ENCODE data around the gene NSD2. TPM values are rescaled to one million over a fixed set of nuclear protein-coding genes. Genes with fewer than 3 reads are reported as not detected.

Gene NSD2
- total RNA-seq, 1 donor: 67.8 TPM

- H3K4me3 ChIP-seq (ENCODE audit: low read depth, low read length): no peak overlapping the region
- TF ChIP-seq, protein P1, sequence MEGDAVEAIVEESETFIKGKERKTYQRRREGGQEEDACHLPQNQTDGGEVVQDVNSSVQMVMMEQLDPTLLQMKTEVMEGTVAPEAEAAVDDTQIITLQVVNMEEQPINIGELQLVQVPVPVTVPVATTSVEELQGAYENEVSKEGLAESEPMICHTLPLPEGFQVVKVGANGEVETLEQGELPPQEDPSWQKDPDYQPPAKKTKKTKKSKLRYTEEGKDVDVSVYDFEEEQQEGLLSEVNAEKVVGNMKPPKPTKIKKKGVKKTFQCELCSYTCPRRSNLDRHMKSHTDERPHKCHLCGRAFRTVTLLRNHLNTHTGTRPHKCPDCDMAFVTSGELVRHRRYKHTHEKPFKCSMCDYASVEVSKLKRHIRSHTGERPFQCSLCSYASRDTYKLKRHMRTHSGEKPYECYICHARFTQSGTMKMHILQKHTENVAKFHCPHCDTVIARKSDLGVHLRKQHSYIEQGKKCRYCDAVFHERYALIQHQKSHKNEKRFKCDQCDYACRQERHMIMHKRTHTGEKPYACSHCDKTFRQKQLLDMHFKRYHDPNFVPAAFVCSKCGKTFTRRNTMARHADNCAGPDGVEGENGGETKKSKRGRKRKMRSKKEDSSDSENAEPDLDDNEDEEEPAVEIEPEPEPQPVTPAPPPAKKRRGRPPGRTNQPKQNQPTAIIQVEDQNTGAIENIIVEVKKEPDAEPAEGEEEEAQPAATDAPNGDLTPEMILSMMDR (IDR thresholded peaks at IDR 0.05; ENCODE audit: insufficient read depth, low read depth, low read length): no peak
- no peak for DNase-seq (ENCODE audit: low read depth)
Measured at GRCh38 chr4:1976416-1977352, 105.5 kb downstream of the NSD2 start.

- no peak for DNase-seq (ENCODE audit: low read depth)
- TF ChIP-seq, protein P1 (IDR thresholded peaks at IDR 0.05; ENCODE audit: insufficient read depth, low read depth, low read length): no peak
- no peak overlapping the region for H3K4me3 ChIP-seq (ENCODE audit: low read depth, low read length)
Measured at GRCh38 chr4:1978226-1978625, 107.0 kb downstream of the NSD2 start.

GRCh38 chr4:1978741-1979476, 107.7 kb downstream of the NSD2 start:
- TF ChIP-seq, protein P1 (IDR thresholded peaks at IDR 0.05; ENCODE audit: insufficient read depth, low read depth, low read length): no peak
- H3K4me3 ChIP-seq (ENCODE audit: low read depth, low read length): no peak overlapping the region
- DNase-seq (ENCODE audit: low read depth): no peak

GRCh38 chr4:1979477-1980196, 108.4 kb downstream of the NSD2 start:
- DNase-seq (ENCODE audit: low read depth): no peak
- TF ChIP-seq, protein P1 (IDR thresholded peaks at IDR 0.05; ENCODE audit: insufficient read depth, low read depth, low read length): no peak
- H3K4me3 ChIP-seq (ENCODE audit: low read depth, low read length): no peak overlapping the region

DNA sequence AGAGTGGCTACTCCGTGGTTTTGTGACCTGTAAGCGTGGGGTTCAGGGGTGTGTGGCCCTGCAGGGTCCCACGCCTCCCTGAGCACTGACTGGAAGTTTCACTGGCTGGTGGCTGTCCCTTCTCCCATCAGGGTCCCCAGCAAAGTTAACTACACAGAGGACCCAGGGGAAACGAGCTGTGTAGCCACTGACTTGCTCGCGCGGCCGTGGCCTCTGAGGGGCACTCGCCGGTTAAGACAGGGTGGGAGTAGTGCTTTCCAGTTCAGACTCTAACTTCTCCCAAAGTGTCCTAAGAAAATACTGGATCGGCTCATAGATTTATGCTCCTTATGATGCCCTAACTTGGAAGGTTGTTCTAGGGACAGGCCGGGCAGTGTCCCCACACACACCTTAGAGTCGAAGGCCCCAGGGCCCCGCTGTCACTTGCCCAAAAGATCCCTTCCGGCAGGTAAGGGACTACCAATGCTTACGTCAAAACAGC, 109.4 kb downstream of the NSD2 start:
- H3K4me3 ChIP-seq (ENCODE audit: low read depth, low read length): no peak overlapping the region
- DNase-seq (ENCODE audit: low read depth): no peak
- TF ChIP-seq, protein P1 (IDR thresholded peaks at IDR 0.05; ENCODE audit: insufficient read depth, low read depth, low read length): no peak

DNA sequence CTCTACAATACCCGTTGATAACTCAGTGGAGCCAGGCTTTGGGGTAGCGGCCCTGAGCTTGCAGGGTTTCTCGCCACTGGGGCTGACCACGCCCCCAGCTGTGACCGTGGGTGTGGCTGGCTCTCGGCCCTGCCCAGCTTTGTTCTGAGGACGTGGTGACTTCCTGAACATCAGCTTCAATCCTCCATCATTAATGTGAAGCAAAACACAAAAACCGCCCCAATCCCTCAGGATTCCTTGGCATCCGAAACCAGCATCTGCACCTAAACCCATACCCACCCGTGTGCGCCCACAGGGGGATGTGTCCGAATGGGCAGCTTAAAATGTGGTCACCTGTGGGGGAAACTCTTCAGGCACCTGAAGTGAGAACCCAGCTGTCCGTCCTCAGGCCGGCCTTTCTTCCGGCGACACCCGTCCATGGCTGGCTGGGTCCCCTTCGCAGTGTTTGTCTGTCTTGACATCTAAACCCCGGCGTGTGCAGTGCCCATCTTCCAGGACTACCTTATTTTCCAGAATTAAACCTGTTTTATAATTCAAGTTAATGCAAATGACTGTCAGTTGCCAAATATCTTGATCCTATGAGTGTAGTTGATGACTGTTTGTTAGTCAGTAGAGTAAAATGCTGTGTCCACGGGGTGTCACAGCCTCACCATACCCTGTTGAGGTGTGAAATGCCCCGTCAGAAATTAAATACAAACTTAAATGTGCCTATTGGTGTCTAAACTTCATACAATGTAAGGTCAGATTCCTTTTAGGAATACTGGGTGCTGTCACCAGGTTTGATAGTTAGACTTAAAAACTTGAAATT, 110.3 kb downstream of the NSD2 start:
- H3K4me3 ChIP-seq (ENCODE audit: low read depth, low read length): no peak overlapping the region
- no peak for DNase-seq (ENCODE audit: low read depth)
- TF ChIP-seq, protein P1 (IDR thresholded peaks at IDR 0.05; ENCODE audit: insufficient read depth, low read depth, low read length): no peak
